HG02588 (cell line): ENCODE results near the gene CAPN8.
A peak's percentile ranks its signal among the peaks of the same experiment; 100 is the strongest.

Experiments used
- ATAC-seq: cut with Tn5 transposase; IDR thresholded peaks from one replicate; pipeline ENCODE4 v1.9.1; 2021; ENCODE audit warnings: mild to moderate bottlenecking, moderate library complexity; ENCODE audit not compliant: unreplicated experiment

Gene CAPN8

GRCh38 chr1:223620297-223620897 lies 45.1 kb downstream of the CAPN8 start:
- ATAC-seq: no peak

GRCh38 chr1:223618680-223619079 lies 46.8 kb downstream of the CAPN8 start:
- no peak for ATAC-seq

GRCh38 chr1:223617323-223618070 lies 48.0 kb downstream of the CAPN8 start:
- ATAC-seq: no peak

- no peak for ATAC-seq
Observed at GRCh38 chr1:223616586-223616985, 48.9 kb downstream of the CAPN8 start.

GRCh38 chr1:223611936-223612335 lies 53.6 kb downstream of the CAPN8 start:
- no peak for ATAC-seq

- ATAC-seq: no peak
Observed at GRCh38 chr1:223609977-223610376, 55.5 kb downstream of the CAPN8 start.

GRCh38 chr1:223609066-223609465 lies 56.4 kb downstream of the CAPN8 start:
- ATAC-seq: no peak

- no peak for ATAC-seq
Observed at GRCh38 chr1:223558512-223558911, 107.0 kb downstream of the CAPN8 start.

- ATAC-seq: no peak
Observed at GRCh38 chr1:223557130-223557475, 108.4 kb downstream of the CAPN8 start.

GRCh38 chr1:223556414-223557129 lies 108.9 kb downstream of the CAPN8 start:
- ATAC-seq: peak; percentile 87

- no peak for ATAC-seq
Observed at GRCh38 chr1:223553957-223554356, 111.5 kb downstream of the CAPN8 start.

- no peak for ATAC-seq
Observed at GRCh38 chr1:223551610-223552009, 113.9 kb downstream of the CAPN8 start.

- ATAC-seq: no peak
Observed at GRCh38 chr1:223549740-223550139, 115.8 kb downstream of the CAPN8 start.

- no peak for ATAC-seq
Observed at GRCh38 chr1:223547316-223548114, 118.0 kb downstream of the CAPN8 start.

- ATAC-seq: no peak
Observed at GRCh38 chr1:223545343-223545742, 120.2 kb downstream of the CAPN8 start.

- no peak for ATAC-seq
Observed at GRCh38 chr1:223543560-223543959, 121.9 kb downstream of the CAPN8 start.

GRCh38 chr1:223542831-223543230 lies 122.7 kb downstream of the CAPN8 start:
- no peak for ATAC-seq

- no peak for ATAC-seq
Observed at GRCh38 chr1:223540485-223541106, 124.9 kb downstream of the CAPN8 start.

GRCh38 chr1:223539750-223540149 lies 125.8 kb downstream of the CAPN8 start:
- ATAC-seq: no peak

GRCh38 chr1:223538981-223539380 lies 126.5 kb downstream of the CAPN8 start:
- no peak for ATAC-seq

GRCh38 chr1:223535319-223535718 lies 130.2 kb downstream of the CAPN8 start:
- no peak for ATAC-seq
